Sciatic nerve (tissue), 2 donors: ENCODE data around the gene GHRL. TPM values are rescaled to one million over a fixed set of nuclear protein-coding genes. Genes with fewer than 3 reads are reported as not detected.

Experiments used
- ATAC-seq: fragments of 200-7000 bp; cut with Tn5 transposase; one replicate; pipeline ENCODE4 v1.9.1; 2020; ENCODE audit warnings: mild to moderate bottlenecking, moderate library complexity
- DNase-seq: peaks from one replicate; pipeline ENCODE4 v3.0.0-alpha.2; 2020; ENCODE audit warnings: low spot score
- intact Hi-C: fragments of 100-400 bp; cut with DNase I; formaldehyde crosslinking; loops from one replicate; pipeline ENCODE4 v1.14.2; 2022
- total RNA-seq: library from RNA; stranded (reverse); fragmentation: NEBNext Ultra II Directional; extraction: Animal tissue kit (Norgen Biotek cat#: 25700); gene quantifications from one replicate; pipeline ENCODE4 v1.2.1, GENCODE V29; 2021
- donor health status: DM: no; HTN: no; CAD: no.
- donor health status: DM: no; HTN: no; CAD: no.

GHRL gene
- total RNA-seq, 1 donor from 2014 or later: 2.1 TPM

- DNase-seq (no peak), ATAC-seq (no peak)
- intact Hi-C loops: no loop called here
Measured at GRCh38 chr3:10329495-10330015, 36.8 kb upstream of the GHRL start.

- ATAC-seq (no peak), DNase-seq (no peak)
- intact Hi-C loops: no loop called here
Measured at GRCh38 chr3:10328460-10329071, 35.8 kb upstream of the GHRL start.

GRCh38 chr3:10327592-10327991 lies 34.8 kb upstream of the GHRL start:
- intact Hi-C loops: no loop called here
- ATAC-seq (no peak), DNase-seq (no peak)

- ATAC-seq (no peak), DNase-seq (no peak)
- intact Hi-C loops: no loop called here
Measured at GRCh38 chr3:10322352-10322710, 29.6 kb upstream of the GHRL start.

- DNase-seq (no peak), ATAC-seq (no peak)
- intact Hi-C loops: no loop called here
Measured at GRCh38 chr3:10321630-10322351, 29.0 kb upstream of the GHRL start.

- intact Hi-C loops: no loop called here
- peak; percentile 2 for ATAC-seq
- no peak for DNase-seq
Measured at GRCh38 chr3:10320320-10320677, 27.6 kb upstream of the GHRL start.

- no peak for ATAC-seq
- DNase-seq: no peak
- intact Hi-C loops: no loop called here
Measured at GRCh38 chr3:10319804-10320203, 27.1 kb upstream of the GHRL start.

- ATAC-seq (no peak), DNase-seq (no peak)
- intact Hi-C loops: no loop called here
Measured at GRCh38 chr3:10319251-10319650, 26.5 kb upstream of the GHRL start.

GRCh38 chr3:10317961-10318350 lies 25.2 kb upstream of the GHRL start:
- intact Hi-C loops: no loop called here
- DNase-seq: no peak
- ATAC-seq: no peak

- ATAC-seq: no peak
- intact Hi-C loops: no loop called here
- DNase-seq: no peak
Measured at GRCh38 chr3:10317311-10317960, 24.7 kb upstream of the GHRL start.

- DNase-seq (no peak), ATAC-seq (no peak)
- intact Hi-C loops: no loop called here
Measured at GRCh38 chr3:10315771-10316344, 23.1 kb upstream of the GHRL start.

- intact Hi-C loops: no loop called here
- DNase-seq (no peak), ATAC-seq (no peak)
Measured at GRCh38 chr3:10315101-10315500, 22.4 kb upstream of the GHRL start.

- intact Hi-C loops: no loop called here
- DNase-seq: no peak
- ATAC-seq: no peak
Measured at GRCh38 chr3:10312861-10313260, 20.1 kb upstream of the GHRL start.

- intact Hi-C loops: no loop called here
- DNase-seq (no peak), ATAC-seq (no peak)
Measured at GRCh38 chr3:10312391-10312790, 19.6 kb upstream of the GHRL start.

GRCh38 chr3:10311710-10312109 lies 19.0 kb upstream of the GHRL start:
- ATAC-seq: peak; percentile 17
- no peak for DNase-seq
- intact Hi-C loops: no loop called here

GRCh38 chr3:10310578-10310977 lies 17.8 kb upstream of the GHRL start:
- no peak for DNase-seq
- no peak for ATAC-seq
- intact Hi-C loops: no loop called here

GRCh38 chr3:10309736-10310135 lies 17.0 kb upstream of the GHRL start:
- intact Hi-C loops: no loop called here

GRCh38 chr3:10308678-10309077 lies 15.9 kb upstream of the GHRL start:
- intact Hi-C loops: no loop called here
- ATAC-seq (no peak), DNase-seq (no peak)

More at GRCh38 chr3:10309736-10310135, 17.0 kb upstream of the GHRL start:
- ATAC-seq: no peak
- DNase-seq: no peak

- DNase-seq (no peak), ATAC-seq (no peak)
- intact Hi-C loops: no loop called here
Measured at GRCh38 chr3:10306156-10306555, 13.4 kb upstream of the GHRL start.

- DNase-seq (no peak), ATAC-seq (no peak)
- intact Hi-C loops: no loop called here
Measured at GRCh38 chr3:10305331-10305902, 12.7 kb upstream of the GHRL start.
